ENCODE results near the gene ZNF398. TPM values are rescaled to one million over a fixed set of nuclear protein-coding genes. Genes with fewer than 3 reads are reported as not detected.
"Not testable (repeated sequence)": the region's sequence is repeated elsewhere in the genome, so short reads cannot be mapped to it uniquely, and the experiment has no call there.

ZNF398 gene
- total RNA-seq, 4 donors from 2014 or later: 13.7 to 37.0 (median 28.1) TPM

GRCh38 chr7:149223176-149223575 is 75.9 kb downstream of the ZNF398 start:
- intact Hi-C loops (cut with DNase I; ENCODE audit: low total_unique reads): no loop called here
- Histone ChIP-seq H3K36me3 (peaks cover 0 to 26% (median 8%) of the 10 kb centered on the region in 4 donors), H3K4me3 (no peak overlapping the region), H3K27ac (no peak overlapping the region), H3K9me3 (no peaks in the 10 kb centered on the region), H3K4me1 (peaks cover 0 to 3% (median 0%) of the 10 kb centered on the region in 4 donors), H3K27me3 (no peaks in the 10 kb centered on the region)
- TF ChIP-seq CTCF (IDR thresholded peaks at IDR 0.05) (no peak), EP300 (IDR thresholded peaks at IDR 0.05; ENCODE audit: low read depth) (no peak), POLR2AphosphoS5 (IDR thresholded peaks at IDR 0.05) (no peak), POLR2A (IDR thresholded peaks at IDR 0.05) (no peak)
- in situ Hi-C loops (cut with MboI; ENCODE audit: low pct_ligation_motif_present in 1 of 4, low pct_unique_long_range_greater_than_20kb in 1 of 4, low sequenced_read_pairs in 3 of 4): no loop called here
- no peak for DNase-seq
- 90 to 93% methylated on average over 4 to 8 of the region's 8 CpGs for WGBS, 2 donors (ENCODE audit: low coverage in 1 of 2)

- intact Hi-C loops (cut with DNase I; ENCODE audit: low total_unique reads): no loop called here
- H3K36me3 ChIP-seq: peaks cover 0 to 20% (median 7%) of the 10 kb centered on the region in 4 donors
- DNase-seq: no peak
- TF ChIP-seq CTCF (IDR thresholded peaks at IDR 0.05): no peak
- TF ChIP-seq EP300 (IDR thresholded peaks at IDR 0.05; ENCODE audit: low read depth): no peak
- TF ChIP-seq POLR2AphosphoS5 (IDR thresholded peaks at IDR 0.05): no peak
- TF ChIP-seq POLR2A (IDR thresholded peaks at IDR 0.05): no peak
- H3K27me3 ChIP-seq: no peaks in the 10 kb centered on the region
- H3K27ac ChIP-seq: no peak overlapping the region
- WGBS, 2 donors (ENCODE audit: low coverage in 1 of 2): 100% methylated on average over 19 of the region's 39 CpGs; no CpG with 5 or more reads in 1 of the 2 donors
- H3K4me3 ChIP-seq: no peak overlapping the region
- in situ Hi-C loops (cut with MboI; ENCODE audit: low pct_ligation_motif_present in 1 of 4, low pct_unique_long_range_greater_than_20kb in 1 of 4, low sequenced_read_pairs in 3 of 4): no loop called here
- peaks cover 0 to 3% (median 0%) of the 10 kb centered on the region in 4 donors for H3K4me1 ChIP-seq
- no peaks in the 10 kb centered on the region for H3K9me3 ChIP-seq
These were observed 76.5 kb downstream of the ZNF398 start for GRCh38 chr7:149223761-149224160.

GRCh38 chr7:149224352-149224751 is 77.1 kb downstream of the ZNF398 start:
- TF ChIP-seq EP300 (IDR thresholded peaks at IDR 0.05; ENCODE audit: low read depth) (no peak), POLR2A (IDR thresholded peaks at IDR 0.05) (no peak), POLR2AphosphoS5 (IDR thresholded peaks at IDR 0.05) (no peak)
- in situ Hi-C loops (cut with MboI; ENCODE audit: low pct_ligation_motif_present in 1 of 4, low pct_unique_long_range_greater_than_20kb in 1 of 4, low sequenced_read_pairs in 3 of 4): no loop called here
- Histone ChIP-seq H3K4me1 (peaks cover 0 to 3% (median 0%) of the 10 kb centered on the region in 4 donors), H3K27me3 (no peaks in the 10 kb centered on the region), H3K4me3 (no peak overlapping the region), H3K36me3 (peaks cover 0 to 18% (median 6%) of the 10 kb centered on the region in 4 donors), H3K27ac (no peak overlapping the region), H3K9me3 (no peaks in the 10 kb centered on the region)
- 96 to 100% methylated on average over 7 to 30 of the region's 37 CpGs for WGBS, 2 donors (ENCODE audit: low coverage in 1 of 2)
- intact Hi-C loops (cut with DNase I; ENCODE audit: low total_unique reads): no loop called here
- no peak for DNase-seq

- no peak for TF ChIP-seq POLR2A (IDR thresholded peaks at IDR 0.05)
- TF ChIP-seq CTCF (IDR thresholded peaks at IDR 0.05): no peak
- no peak for TF ChIP-seq EP300 (IDR thresholded peaks at IDR 0.05; ENCODE audit: low read depth)
- intact Hi-C loops (cut with DNase I; ENCODE audit: low total_unique reads) (no loop called here), in situ Hi-C loops (cut with MboI; ENCODE audit: low pct_ligation_motif_present in 1 of 4, low pct_unique_long_range_greater_than_20kb in 1 of 4, low sequenced_read_pairs in 3 of 4) (no loop called here)
- DNase-seq: no peak
- Histone ChIP-seq H3K27ac (no peak overlapping the region), H3K4me3 (no peak overlapping the region), H3K36me3 (peaks cover 0 to 12% (median 6%) of the 10 kb centered on the region in 4 donors), H3K4me1 (peaks cover 0 to 3% (median 0%) of the 10 kb centered on the region in 4 donors), H3K27me3 (no peaks in the 10 kb centered on the region), H3K9me3 (no peaks in the 10 kb centered on the region)
- WGBS, 2 donors (ENCODE audit: low coverage in 1 of 2): 93 to 100% methylated on average over 2 to 19 of the region's 19 CpGs
These were observed 77.9 kb downstream of the ZNF398 start for GRCh38 chr7:149225106-149225505.

GRCh38 chr7:149225656-149226055 is 78.4 kb downstream of the ZNF398 start:
- Histone ChIP-seq H3K36me3 (peaks cover 0 to 9% (median 3%) of the 10 kb centered on the region in 4 donors), H3K27me3 (no peaks in the 10 kb centered on the region), H3K9me3 (no peaks in the 10 kb centered on the region), H3K4me1 (peaks cover 0 to 3% (median 0%) of the 10 kb centered on the region in 4 donors), H3K4me3 (no peak overlapping the region), H3K27ac (no peak overlapping the region)
- TF ChIP-seq POLR2A (IDR thresholded peaks at IDR 0.05): no peak
- no peak for TF ChIP-seq CTCF (IDR thresholded peaks at IDR 0.05)
- TF ChIP-seq POLR2AphosphoS5 (IDR thresholded peaks at IDR 0.05): no peak
- TF ChIP-seq EP300 (IDR thresholded peaks at IDR 0.05; ENCODE audit: low read depth): no peak
- intact Hi-C loops (cut with DNase I; ENCODE audit: low total_unique reads) (no loop called here), in situ Hi-C loops (cut with MboI; ENCODE audit: low pct_ligation_motif_present in 1 of 4, low pct_unique_long_range_greater_than_20kb in 1 of 4, low sequenced_read_pairs in 3 of 4) (no loop called here)
- no peak for DNase-seq
- WGBS, 2 donors (ENCODE audit: low coverage in 1 of 2): 93% methylated on average over 22 of the region's 22 CpGs; no CpG with 5 or more reads in 1 of the 2 donors

GRCh38 chr7:149226366-149226765 is 79.1 kb downstream of the ZNF398 start:
- H3K4me1 ChIP-seq; H3K27ac ChIP-seq; H3K9me3 ChIP-seq; H3K36me3 ChIP-seq; H3K4me3 ChIP-seq; H3K27me3 ChIP-seq; intact Hi-C loops (cut with DNase I; ENCODE audit: low total_unique reads); in situ Hi-C loops (cut with MboI; ENCODE audit: low pct_ligation_motif_present in 1 of 4, low pct_unique_long_range_greater_than_20kb in 1 of 4, low sequenced_read_pairs in 3 of 4); DNase-seq: not testable (repeated sequence)
- 64 to 93% methylated on average over 2 to 17 of the region's 17 CpGs for WGBS, 2 donors (ENCODE audit: low coverage in 1 of 2)

Data from transverse colon (tissue), 4 donors.